HepG2 (cell line): ENCODE measurements around the gene ENG. TPM values are rescaled to one million over a fixed set of nuclear protein-coding genes. Genes with fewer than 3 reads are reported as not detected.

Source experiments
- ATAC-seq: fragments of 200-7000 bp; cut with Tn5 transposase; 3 replicates; pipeline ENCODE4 v1.9.1; 2020; ENCODE audit warnings: mild to moderate bottlenecking, moderate library complexity
- BruUV-seq: library from RNA; stranded (reverse); fragments of 400-500 nt; replicated peaks from 2 replicates; lab custom pipeline; 2021; lab: Mats Ljungman, UMichigan
- CTCF ChIA-PET: fragments of 300-600 bp; formaldehyde crosslinking; extraction: SDS; loops from one replicate; lab custom pipeline; 2021; ENCODE audit warnings: low total read pairs, inconsistent platforms, low intra/inter-chr PET ratio; lab: Yijun Ruan, JAX
- POLR2A ChIA-PET: fragments of 350-600 bp; sonication (Branson Sonifier 250); formaldehyde crosslinking; loops from one replicate; lab custom pipeline; 2020; ENCODE audit warnings: antibody characterized with exemption, inconsistent platforms; lab: Yijun Ruan, JAX
- DNase-seq: peaks from one replicate; pipeline ENCODE4 v3.0.0-alpha.2; 2015; ENCODE audit warnings: low spot score
- FAIRE-seq: peaks from 3 replicates; lab custom pipeline; 2011; peaks lifted over from hg19 to GRCh38; lab: Jason Lieb, UNC
- H2AFZ ChIP-seq: one replicate; pipeline ENCODE4 v1.6.1; 2011; ENCODE audit warnings: low read length, inconsistent platforms
- H3K27ac ChIP-seq: fragments of 300-600 bp; 3 replicates; pipeline ENCODE4 v1.8.0; 2011; ENCODE audit warnings: mixed run types, mild to moderate bottlenecking, mixed read lengths, low read length, inconsistent platforms; ENCODE audit not compliant: insufficient read depth; ENCODE audit errors: extremely low read length
- H3K27me3 ChIP-seq, 2 experiments: fragments of 200-600 bp in 1 of 2; 2 replicates in 1 of 2; 3 replicates in 1 of 2; pipeline versions ENCODE4 v1.6.0 to v1.8.0; 2011; ENCODE audit warnings: low read length in 2 of 2, mild to moderate bottlenecking in 2 of 2, moderate library complexity in 2 of 2, inconsistent platforms in 1 of 2; ENCODE audit not compliant: insufficient read depth in 2 of 2, control insufficient read depth in 1 of 2
- H3K36me3 ChIP-seq, 2 experiments: fragments of 200-600 bp in 1 of 2; replicated peaks in 1 of 2; 2 replicates in 1 of 2; 3 replicates in 1 of 2; pipeline versions ENCODE4 v1.5.1 to v1.8.0; 2011; ENCODE audit warnings: low read length in 2 of 2, inconsistent platforms in 1 of 2; ENCODE audit not compliant: insufficient read depth in 2 of 2, control insufficient read depth in 1 of 2
- H3K4me1 ChIP-seq: 2 replicates; pipeline ENCODE4 v1.5.1; 2012; ENCODE audit warnings: low read length, inconsistent platforms; ENCODE audit not compliant: insufficient read depth
- H3K4me2 ChIP-seq: 2 replicates; pipeline ENCODE4 v1.6.0; 2011; ENCODE audit warnings: low read depth, low read length, inconsistent platforms
- H3K4me3 ChIP-seq, 3 experiments: fragments of 200-600 bp in 1 of 3; sonication (generic), shearing (Covaris generic) in 1 of 3; replicated peaks in 1 of 3; 2 replicates each; pipeline ENCODE4 v1.5.1; 2011 to 2016; ENCODE audit warnings: low read length in 3 of 3, inconsistent platforms in 2 of 3, low read depth in 2 of 3, mild to moderate bottlenecking in 2 of 3, control low read depth in 1 of 3, mixed read lengths in 1 of 3; ENCODE audit not compliant: insufficient read depth in 1 of 3
- H3K79me2 ChIP-seq: one replicate; pipeline ENCODE4 v1.6.1; 2011; ENCODE audit warnings: low read length, inconsistent platforms; ENCODE audit not compliant: insufficient read depth
- H3K9ac ChIP-seq: 2 replicates; pipeline ENCODE4 v1.6.0; 2011; ENCODE audit warnings: mild to moderate bottlenecking, low read depth, low read length, inconsistent platforms; ENCODE audit not compliant: insufficient read depth
- H3K9me3 ChIP-seq: 2 replicates; pipeline ENCODE4 v1.5.1; 2012; ENCODE audit warnings: mild to moderate bottlenecking, low read length
- H4K20me1 ChIP-seq: 2 replicates; pipeline ENCODE4 v1.6.0; 2011; ENCODE audit warnings: inconsistent platforms, mild to moderate bottlenecking, low read length, moderate library complexity; ENCODE audit not compliant: insufficient read depth
- FIP1L1 ChIP-seq: fragments of 200-400 bp; formaldehyde crosslinking; IDR thresholded peaks from 2 replicates; pipeline ENCODE4 v1.6.1; 2018; ENCODE audit warnings: low read depth, mild to moderate bottlenecking, low read length, moderate library complexity, borderline replicate concordance; ENCODE audit not compliant: insufficient read depth
- GMEB1 ChIP-seq: sonication (generic); formaldehyde crosslinking; IDR thresholded peaks from 2 replicates; pipeline ENCODE4 v1.5.1; 2020; ENCODE audit warnings: missing genetic modification reagents, mild to moderate bottlenecking, borderline replicate concordance
- ZNF629 ChIP-seq: sonication (generic); formaldehyde crosslinking; conservative IDR thresholded peaks from 2 replicates; pipeline ENCODE4 v1.5.0; 2020; ENCODE audit warnings: missing genetic modification reagents
- WGBS: methylation state at CpG from one replicate; pipeline ENCODE4 v1.1.6; 2017; ENCODE audit warnings: low lambda C conversion rate; 5-methylcytosine and 5-hydroxymethylcytosine counted together
- in situ Hi-C: cut with HindIII; loops from 2 replicates; pipeline ENCODE4 v1.10.0; 2017; ENCODE audit warnings: low pct_unique_long_range_greater_than_20kb; ENCODE audit not compliant: extremely low pct_ligation_motif_present
- intact Hi-C: fragments of 100-400 bp; cut with micrococcal nuclease; formaldehyde crosslinking; loops from one replicate; pipeline ENCODE4 v1.10.0; 2022; ENCODE audit not compliant: unreplicated experiment
- polyA plus RNA-seq, 8 experiments: library from polyadenylated mRNA; depleted of rRNA in 3 of 8; stranded (reverse) in 7 of 8; unstranded in 1 of 8; fragments of >200 nt; fragmentation: Illumina TruSeq in 4 of 8; extraction: Trizol in 4 of 8; gene quantifications; 2 replicates each; pipeline versions ENCODE4 v1.2.1 to v1.2.3, GENCODE V29; 2011 to 2016; ENCODE audit warnings: low read depth in 4 of 8, missing spikeins in 1 of 8, mixed read lengths in 1 of 8; ENCODE audit not compliant: insufficient read depth in 1 of 8
- total RNA-seq, 5 experiments: library from RNA; depleted of rRNA; stranded (reverse); fragments of >200 nt; fragmentation: Illumina TruSeq; extraction: Trizol; gene quantifications; 2 replicates each; pipeline ENCODE4 v1.2.3, GENCODE V29; 2016; ENCODE audit warnings: low read depth in 1 of 5
- TF ChIP-seq, protein P1 (sequence below): sonication (generic); formaldehyde crosslinking; IDR thresholded peaks from 2 replicates; pipeline ENCODE4 v1.8.1; 2023; ENCODE audit warnings: mild to moderate bottlenecking, inconsistent platforms, moderate library complexity, missing genetic modification reagents, borderline replicate concordance

The ENG gene
- total and polyA plus RNA-seq, 2 of the 13 experiments (the other 11 are each of a cell fraction or from before 2014, with no cell fraction given) = 0.02 to 1.1 TPM

DNA sequence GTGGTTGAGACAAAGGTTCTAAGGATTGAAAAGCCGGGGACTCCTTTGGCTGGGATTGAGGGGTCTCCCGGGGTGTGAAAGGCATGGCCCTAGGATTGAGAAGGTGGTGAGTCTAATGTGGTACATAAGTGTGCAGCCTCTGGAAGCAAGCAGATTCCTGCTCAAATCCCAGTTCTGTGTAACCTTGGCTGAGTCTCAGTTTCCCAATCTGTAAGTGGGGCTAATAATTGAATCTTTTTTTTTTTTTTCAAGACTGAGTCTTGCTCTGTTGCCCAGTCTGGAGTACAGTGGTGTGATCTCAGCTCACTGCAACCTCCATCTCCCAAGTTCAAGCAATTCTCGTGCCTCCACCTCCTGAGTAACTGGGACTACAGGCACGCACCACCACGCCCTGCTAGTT is 81.9 kb downstream of the ENG start:
- H3K9me3 ChIP-seq = no peaks in the 10 kb centered on the region
- H3K27me3 ChIP-seq = peaks cover 2 to 41% of the 10 kb centered on the region in 2 experiments; a peak in 3 of 5 replicates
- CTCF ChIA-PET = no interaction called here
- FAIRE-seq (no peak), DNase-seq (no peak), ATAC-seq (no peak)
- H3K4me1 ChIP-seq = peaks cover 9% of the 10 kb centered on the region
- H3K9ac ChIP-seq = no peak overlapping the region
- no peaks in the 10 kb centered on the region for H4K20me1 ChIP-seq
- no peak overlapping the region for H2AFZ ChIP-seq
- no TSS peak for BruUV-seq
- intact Hi-C loops (no loop called here), in situ Hi-C loops (no loop called here)
- H3K36me3 ChIP-seq = no peaks in the 10 kb centered on the region
- TF ChIP-seq FIP1L1 (no peak), GMEB1 (CRISPR knock-in tag) (no peak), ZNF629 (CRISPR knock-in tag) (peak; percentile 64)
- TF ChIP-seq, protein P1, sequence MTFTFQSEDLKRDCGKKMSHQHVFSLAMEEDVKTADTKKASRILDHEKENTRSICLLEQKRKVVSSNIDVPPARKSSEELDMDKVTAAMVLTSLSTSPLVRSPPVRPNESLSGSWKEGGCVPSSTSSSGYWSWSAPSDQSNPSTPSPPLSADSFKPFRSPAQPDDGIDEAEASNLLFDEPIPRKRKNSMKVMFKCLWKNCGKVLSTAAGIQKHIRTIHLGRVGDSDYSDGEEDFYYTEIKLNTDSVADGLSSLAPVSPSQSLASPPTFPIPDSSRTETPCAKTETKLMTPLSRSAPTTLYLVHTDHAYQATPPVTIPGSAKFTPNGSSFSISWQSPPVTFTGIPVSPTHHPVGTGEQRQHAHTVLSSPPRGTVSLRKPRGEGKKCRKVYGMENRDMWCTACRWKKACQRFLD (CRISPR knock-in tag) = no peak
- H3K4me3 ChIP-seq = no peak overlapping the region
- H3K4me2 ChIP-seq = no peak overlapping the region
- WGBS = 63% methylated on average over 5 of the region's 5 CpGs
- no peak overlapping the region for H3K27ac ChIP-seq
- no peaks in the 10 kb centered on the region for H3K79me2 ChIP-seq
- POLR2A ChIA-PET = no interaction called here
